PC-3 (cell line): ENCODE measurements around the gene METAP1.

Experiments
- EZH2 ChIP-seq: fragments of 300-600 bp; sonication (generic); IDR thresholded peaks from one replicate; pipeline ENCODE4 v1.6.1; 2017; ENCODE audit warnings: antibody characterized with exemption, mild to moderate bottlenecking, low read length; ENCODE audit not compliant: unreplicated experiment
- EZH2phosphoT487 ChIP-seq: fragments of 300-600 bp; sonication (generic); IDR thresholded peaks from 2 replicates; pipeline ENCODE4 v1.6.1; 2018; ENCODE audit warnings: mild to moderate bottlenecking, antibody characterized with exemption, low read length, borderline replicate concordance
- TF ChIP-seq, protein P1 (sequence below): fragments of 300-600 bp; sonication (generic); conservative IDR thresholded peaks from 2 replicates; pipeline ENCODE4 v1.5.1; 2017; ENCODE audit warnings: antibody characterized with exemption, low read depth, mild to moderate bottlenecking, low read length

GRCh38 chr4:99067617-99068016 is 72.1 kb downstream of the METAP1 start:
- TF ChIP-seq, protein P1, sequence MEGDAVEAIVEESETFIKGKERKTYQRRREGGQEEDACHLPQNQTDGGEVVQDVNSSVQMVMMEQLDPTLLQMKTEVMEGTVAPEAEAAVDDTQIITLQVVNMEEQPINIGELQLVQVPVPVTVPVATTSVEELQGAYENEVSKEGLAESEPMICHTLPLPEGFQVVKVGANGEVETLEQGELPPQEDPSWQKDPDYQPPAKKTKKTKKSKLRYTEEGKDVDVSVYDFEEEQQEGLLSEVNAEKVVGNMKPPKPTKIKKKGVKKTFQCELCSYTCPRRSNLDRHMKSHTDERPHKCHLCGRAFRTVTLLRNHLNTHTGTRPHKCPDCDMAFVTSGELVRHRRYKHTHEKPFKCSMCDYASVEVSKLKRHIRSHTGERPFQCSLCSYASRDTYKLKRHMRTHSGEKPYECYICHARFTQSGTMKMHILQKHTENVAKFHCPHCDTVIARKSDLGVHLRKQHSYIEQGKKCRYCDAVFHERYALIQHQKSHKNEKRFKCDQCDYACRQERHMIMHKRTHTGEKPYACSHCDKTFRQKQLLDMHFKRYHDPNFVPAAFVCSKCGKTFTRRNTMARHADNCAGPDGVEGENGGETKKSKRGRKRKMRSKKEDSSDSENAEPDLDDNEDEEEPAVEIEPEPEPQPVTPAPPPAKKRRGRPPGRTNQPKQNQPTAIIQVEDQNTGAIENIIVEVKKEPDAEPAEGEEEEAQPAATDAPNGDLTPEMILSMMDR, result no peak
- TF ChIP-seq EZH2 (no peak), EZH2phosphoT487 (no peak)
